Central memory CD8-positive, alpha-beta T cell (primary cell): ENCODE data around the gene PDK2.
"Not testable (repeated sequence)": the region's sequence is repeated elsewhere in the genome, so short reads cannot be mapped to it uniquely, and the experiment has no call there.

ENCODE experiments used
- ATAC-seq: fragments of 150-1000 bp; cut with Tn5 transposase; replicated peaks from 2 replicates; pipeline ENCODE4 v1.10.0; 2022; ENCODE audit warnings: mild to moderate bottlenecking, moderate FRiP score, moderate number of reproducible peaks; ENCODE audit not compliant: poor library complexity, severe bottlenecking; ENCODE audit errors: extremely low read depth
- DNase-seq, 2 donors: peaks; one replicate each; pipeline ENCODE4 v3.0.0; 2021; ENCODE audit warnings: low spot score in 2 of 2
- H3K27ac Mint-ChIP-seq: one replicate; pipeline ENCODE4 v1.8.0; 2022; ENCODE audit warnings: low read depth, mild to moderate bottlenecking, moderate library complexity, mixed read lengths
- H3K27me3 Mint-ChIP-seq: one replicate; pipeline ENCODE4 v1.8.0; 2022; ENCODE audit warnings: mixed read lengths
- H3K36me3 Mint-ChIP-seq: one replicate; pipeline ENCODE4 v1.8.0; 2022; ENCODE audit warnings: mild to moderate bottlenecking, moderate library complexity, mixed read lengths; ENCODE audit not compliant: insufficient read depth
- H3K4me1 Mint-ChIP-seq: one replicate; pipeline ENCODE4 v1.8.0; 2022; ENCODE audit warnings: mixed read lengths
- H3K4me3 Mint-ChIP-seq: one replicate; pipeline ENCODE4 v1.8.0; 2022; ENCODE audit warnings: mild to moderate bottlenecking, moderate library complexity, mixed read lengths
- H3K9me3 Mint-ChIP-seq: one replicate; pipeline ENCODE4 v1.8.0; 2022; ENCODE audit warnings: mixed read lengths

The PDK2 gene

GRCh38 chr17:50061713-50062045, 33.5 kb upstream of the PDK2 start:
- not testable (repeated sequence) for H3K27ac Mint-ChIP-seq, H3K9me3 Mint-ChIP-seq, H3K27me3 Mint-ChIP-seq, H3K4me3 Mint-ChIP-seq, ATAC-seq, H3K36me3 Mint-ChIP-seq, DNase-seq
- H3K4me1 Mint-ChIP-seq = peaks cover 12% of the 10 kb centered on the region

GRCh38 chr17:50062293-50063243, 32.6 kb upstream of the PDK2 start:
- Mint-ChIP-seq H3K4me3 (no peak overlapping the region), H3K4me1 (peaks cover 10% of the 10 kb centered on the region), H3K36me3 (peaks cover 3% of the 10 kb centered on the region), H3K27ac (no peak overlapping the region), H3K9me3 (no peaks in the 10 kb centered on the region), H3K27me3 (no peaks in the 10 kb centered on the region)
- DNase-seq = no peak
- no peak for ATAC-seq

- Mint-ChIP-seq H3K27ac (no peak overlapping the region), H3K4me3 (no peak overlapping the region), H3K4me1 (peaks cover 5% of the 10 kb centered on the region), H3K27me3 (no peaks in the 10 kb centered on the region), H3K36me3 (peaks cover 3% of the 10 kb centered on the region), H3K9me3 (no peaks in the 10 kb centered on the region)
- ATAC-seq (no peak), DNase-seq (no peak)
Measured at GRCh38 chr17:50063561-50064252, 31.4 kb upstream of the PDK2 start.

GRCh38 chr17:50064253-50065001, 30.7 kb upstream of the PDK2 start:
- no peak overlapping the region for H3K4me3 Mint-ChIP-seq
- ATAC-seq (no peak), DNase-seq (no peak)
- no peaks in the 10 kb centered on the region for H3K27me3 Mint-ChIP-seq
- peaks cover 3% of the 10 kb centered on the region for H3K36me3 Mint-ChIP-seq
- H3K4me1 Mint-ChIP-seq = peaks cover 5% of the 10 kb centered on the region
- no peaks in the 10 kb centered on the region for H3K9me3 Mint-ChIP-seq
- H3K27ac Mint-ChIP-seq = peak overlapping the region; percentile 23

GRCh38 chr17:50065056-50065455, 30.1 kb upstream of the PDK2 start:
- Mint-ChIP-seq H3K9me3 (no peaks in the 10 kb centered on the region), H3K27me3 (no peaks in the 10 kb centered on the region), H3K36me3 (peaks cover 3% of the 10 kb centered on the region), H3K4me3 (no peak overlapping the region), H3K4me1 (peaks cover 5% of the 10 kb centered on the region), H3K27ac (peak overlapping the region; percentile 23)
- DNase-seq = no peak
- no peak for ATAC-seq

- Mint-ChIP-seq H3K27ac (no peak overlapping the region), H3K36me3 (peaks cover 3% of the 10 kb centered on the region), H3K4me3 (no peak overlapping the region), H3K9me3 (no peaks in the 10 kb centered on the region), H3K4me1 (peaks cover 5% of the 10 kb centered on the region), H3K27me3 (no peaks in the 10 kb centered on the region)
- DNase-seq = no peak
- ATAC-seq = no peak
Measured at GRCh38 chr17:50066995-50067394, 28.2 kb upstream of the PDK2 start.

- peaks cover 3% of the 10 kb centered on the region for H3K36me3 Mint-ChIP-seq
- DNase-seq (no peak), ATAC-seq (no peak)
- no peak overlapping the region for H3K4me3 Mint-ChIP-seq
- H3K27me3 Mint-ChIP-seq = no peaks in the 10 kb centered on the region
- no peak overlapping the region for H3K27ac Mint-ChIP-seq
- H3K4me1 Mint-ChIP-seq = peaks cover 5% of the 10 kb centered on the region
- no peaks in the 10 kb centered on the region for H3K9me3 Mint-ChIP-seq
Measured at GRCh38 chr17:50067996-50068395, 27.2 kb upstream of the PDK2 start.

- Mint-ChIP-seq H3K9me3 (no peaks in the 10 kb centered on the region), H3K4me1 (no peaks in the 10 kb centered on the region), H3K27me3 (no peaks in the 10 kb centered on the region), H3K4me3 (no peak overlapping the region), H3K27ac (no peak overlapping the region), H3K36me3 (peaks cover 4% of the 10 kb centered on the region)
- DNase-seq (no peak), ATAC-seq (no peak)
Measured at GRCh38 chr17:50070908-50071680, 24.1 kb upstream of the PDK2 start.

- H3K9me3 Mint-ChIP-seq = no peaks in the 10 kb centered on the region
- peaks cover 2% of the 10 kb centered on the region for H3K36me3 Mint-ChIP-seq
- no peak overlapping the region for H3K27ac Mint-ChIP-seq
- ATAC-seq = no peak
- H3K27me3 Mint-ChIP-seq = no peaks in the 10 kb centered on the region
- no peaks in the 10 kb centered on the region for H3K4me1 Mint-ChIP-seq
- no peak for DNase-seq
- no peak overlapping the region for H3K4me3 Mint-ChIP-seq
Measured at GRCh38 chr17:50071692-50072091, 23.5 kb upstream of the PDK2 start.

GRCh38 chr17:50072130-50072529, 23.0 kb upstream of the PDK2 start:
- Mint-ChIP-seq H3K27ac (peak overlapping the region; percentile 19), H3K4me3 (no peak overlapping the region), H3K36me3 (peaks cover 2% of the 10 kb centered on the region), H3K9me3 (no peaks in the 10 kb centered on the region), H3K4me1 (no peaks in the 10 kb centered on the region), H3K27me3 (no peaks in the 10 kb centered on the region)
- DNase-seq = no peak
- ATAC-seq = no peak

- no peak overlapping the region for H3K27ac Mint-ChIP-seq
- peaks cover 2% of the 10 kb centered on the region for H3K36me3 Mint-ChIP-seq
- no peak overlapping the region for H3K4me3 Mint-ChIP-seq
- ATAC-seq (no peak), DNase-seq (no peak)
- H3K27me3 Mint-ChIP-seq = no peaks in the 10 kb centered on the region
- H3K4me1 Mint-ChIP-seq = no peaks in the 10 kb centered on the region
- H3K9me3 Mint-ChIP-seq = no peaks in the 10 kb centered on the region
Measured at GRCh38 chr17:50072925-50073324, 22.2 kb upstream of the PDK2 start.

GRCh38 chr17:50074227-50074626, 20.9 kb upstream of the PDK2 start:
- no peaks in the 10 kb centered on the region for H3K27me3 Mint-ChIP-seq
- H3K36me3 Mint-ChIP-seq = peaks cover 2% of the 10 kb centered on the region
- ATAC-seq (no peak), DNase-seq (no peak)
- no peak overlapping the region for H3K27ac Mint-ChIP-seq
- H3K9me3 Mint-ChIP-seq = no peaks in the 10 kb centered on the region
- H3K4me3 Mint-ChIP-seq = no peak overlapping the region
- no peaks in the 10 kb centered on the region for H3K4me1 Mint-ChIP-seq
